RKO (cell line): ENCODE results near the gene SIM1.
"Not testable (repeated sequence)": the region's sequence is repeated elsewhere in the genome, so short reads cannot be mapped to it uniquely, and the experiment has no call there.

Experiments used
- DNase-seq: peaks from one replicate; pipeline ENCODE4 v3.0.0-alpha.2; 2016; ENCODE audit warnings: low spot score

The SIM1 gene

GRCh38 chr6:100426744-100427338 lies 37.9 kb downstream of the SIM1 start:
- no peak for DNase-seq

GRCh38 chr6:100426241-100426640 lies 38.5 kb downstream of the SIM1 start:
- no peak for DNase-seq

- no peak for DNase-seq
Observed at GRCh38 chr6:100420711-100421110, 44.0 kb downstream of the SIM1 start.

GRCh38 chr6:100417036-100417435 lies 47.7 kb downstream of the SIM1 start:
- DNase-seq: no peak

GRCh38 chr6:100415768-100416167 lies 49.0 kb downstream of the SIM1 start:
- DNase-seq: no peak

- DNase-seq: no peak
Observed at GRCh38 chr6:100412872-100413271, 51.8 kb downstream of the SIM1 start.

- DNase-seq: no peak
Observed at GRCh38 chr6:100404051-100404450, 60.7 kb downstream of the SIM1 start.

- no peak for DNase-seq
Observed at GRCh38 chr6:100393493-100393892, 71.2 kb downstream of the SIM1 start.

GRCh38 chr6:100392423-100392822 lies 72.3 kb downstream of the SIM1 start:
- DNase-seq: no peak

- DNase-seq: no peak
Observed at GRCh38 chr6:100388868-100389519, 75.7 kb downstream of the SIM1 start.

- DNase-seq: no peak
Observed at GRCh38 chr6:100382767-100383195, 81.9 kb downstream of the SIM1 start.

GRCh38 chr6:100382031-100382430 lies 82.7 kb downstream of the SIM1 start:
- no peak for DNase-seq

- no peak for DNase-seq
Observed at GRCh38 chr6:100381111-100381510, 83.6 kb downstream of the SIM1 start.

GRCh38 chr6:100379386-100379785 lies 85.3 kb downstream of the SIM1 start:
- no peak for DNase-seq

- DNase-seq: no peak
Observed at GRCh38 chr6:100378576-100378975, 86.1 kb downstream of the SIM1 start.

GRCh38 chr6:100376103-100376502 lies 88.6 kb downstream of the SIM1 start:
- DNase-seq: no peak

- no peak for DNase-seq
Observed at GRCh38 chr6:100372326-100373091, 92.2 kb downstream of the SIM1 start.

GRCh38 chr6:100371591-100371990 lies 93.1 kb downstream of the SIM1 start:
- no peak for DNase-seq

GRCh38 chr6:100370265-100370664 lies 94.5 kb downstream of the SIM1 start:
- peak; percentile 39 for DNase-seq

GRCh38 chr6:100366419-100366818 lies 98.3 kb downstream of the SIM1 start:
- peak; percentile 86 for DNase-seq

GRCh38 chr6:100363651-100364050 lies 101.1 kb downstream of the SIM1 start:
- DNase-seq: no peak

GRCh38 chr6:100354736-100355641 lies 109.7 kb downstream of the SIM1 start:
- DNase-seq: not testable (repeated sequence)
